ACHN (cell line): ENCODE data around the gene CDH12.
"Not testable (repeated sequence)": the region's sequence is repeated elsewhere in the genome, so short reads cannot be mapped to it uniquely, and the experiment has no call there.

ENCODE experiments used
- DNase-seq: peaks from one replicate; pipeline ENCODE4 v3.0.0-alpha.2; 2015
- in situ Hi-C: cut with HindIII; loops from 2 replicates; pipeline ENCODE4 v1.10.0; 2017; ENCODE audit warnings: low sequenced_read_pairs, low pct_ligation_motif_present, low pct_unique_long_range_greater_than_20kb

Gene CDH12

DNA sequence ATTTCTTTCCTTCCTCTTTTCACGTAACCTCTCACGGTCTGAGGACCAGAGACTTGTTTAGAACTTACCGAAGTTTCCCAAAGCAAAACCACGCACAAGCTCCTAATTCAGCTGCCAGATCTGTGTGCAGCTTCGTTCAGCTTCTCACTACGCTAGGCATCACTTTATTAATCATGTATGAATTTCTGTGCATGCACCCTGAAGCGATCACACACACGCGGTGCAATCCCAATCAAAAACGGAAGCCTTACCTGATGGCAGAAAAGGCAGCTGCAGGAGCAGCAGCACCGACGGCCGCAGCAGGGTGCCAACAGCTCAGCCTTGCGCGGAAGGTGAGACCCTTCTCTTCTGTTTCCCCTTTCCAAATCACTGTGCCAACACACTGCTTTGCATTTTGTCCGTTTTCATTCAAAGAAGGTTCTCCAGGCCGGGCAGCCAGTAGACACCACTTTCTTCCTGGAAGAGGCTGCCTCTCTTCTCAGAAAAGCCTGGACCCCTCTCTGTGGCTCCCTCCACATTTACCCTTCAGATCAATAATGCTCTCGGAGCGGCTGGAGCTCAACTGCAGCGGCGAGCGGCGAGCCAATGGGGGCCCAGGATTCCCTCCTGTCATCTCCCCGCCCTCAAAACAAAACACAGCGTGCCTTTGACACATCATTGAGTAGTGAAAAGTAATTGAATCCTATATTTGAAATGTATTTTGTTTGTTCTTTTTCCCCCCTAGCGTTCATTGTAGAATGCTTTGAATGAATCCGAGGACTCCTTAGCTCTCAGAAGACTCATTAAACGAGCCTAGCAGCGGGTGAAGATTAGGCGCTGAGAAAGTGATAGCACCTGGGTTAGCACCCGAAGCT, at the start of gene CDH12:
TSS of gene CDH12 (minus strand) at position 538 of the 854 bp plus-strand sequence.
- no peak for DNase-seq

DNA sequence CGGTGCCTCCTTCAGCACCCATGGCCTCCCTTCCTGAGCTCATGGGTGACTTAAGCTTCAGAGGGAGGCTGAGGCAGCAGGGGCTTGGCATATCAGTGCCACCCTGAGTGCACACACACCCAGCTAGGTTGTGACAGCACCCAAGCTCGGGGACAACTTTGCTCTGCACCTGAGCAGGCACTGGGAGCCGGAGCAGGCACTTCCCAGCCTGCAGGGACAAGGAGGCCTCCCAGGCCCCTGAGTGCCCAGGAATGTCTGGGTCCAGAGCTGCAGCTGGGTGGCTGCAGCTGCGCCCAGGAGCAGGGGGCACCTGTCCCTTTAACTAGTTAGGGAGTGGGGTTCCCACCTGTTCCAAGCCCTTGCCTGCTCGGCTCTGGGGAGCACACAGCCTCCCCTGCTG, 48.7 kb upstream of the CDH12 start:
- DNase-seq, result no peak
- in situ Hi-C loops, result no loop called here

More for the DNA sequence above, at the start of gene CDH12:
- in situ Hi-C loops, result no loop called here

DNA sequence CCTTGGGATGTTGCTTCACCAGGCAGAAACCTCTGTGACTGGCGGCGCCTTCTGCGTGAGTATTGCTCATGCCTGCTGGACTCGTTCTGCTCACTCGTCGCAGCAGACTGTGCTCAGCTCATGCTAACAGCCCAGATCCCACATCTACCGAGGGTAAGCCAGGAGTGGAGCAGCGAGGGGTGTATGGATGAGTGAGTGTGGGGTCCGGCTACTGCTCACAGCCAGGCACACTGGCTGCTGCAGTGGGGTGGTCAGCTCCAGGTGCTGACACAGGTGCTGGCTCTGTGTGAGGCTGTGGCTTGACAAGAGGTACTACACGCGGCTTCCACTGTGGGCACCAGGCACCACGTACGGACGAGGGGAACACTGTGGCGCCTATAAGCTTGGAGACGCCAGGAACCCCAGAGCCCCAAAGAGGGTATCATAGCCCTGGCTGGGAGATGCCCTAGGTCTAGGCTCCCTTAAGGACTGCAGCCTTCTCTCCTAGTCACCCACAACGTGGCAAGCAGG, 47.7 kb upstream of the CDH12 start:
- DNase-seq, result no peak
- in situ Hi-C loops, result no loop called here

DNA sequence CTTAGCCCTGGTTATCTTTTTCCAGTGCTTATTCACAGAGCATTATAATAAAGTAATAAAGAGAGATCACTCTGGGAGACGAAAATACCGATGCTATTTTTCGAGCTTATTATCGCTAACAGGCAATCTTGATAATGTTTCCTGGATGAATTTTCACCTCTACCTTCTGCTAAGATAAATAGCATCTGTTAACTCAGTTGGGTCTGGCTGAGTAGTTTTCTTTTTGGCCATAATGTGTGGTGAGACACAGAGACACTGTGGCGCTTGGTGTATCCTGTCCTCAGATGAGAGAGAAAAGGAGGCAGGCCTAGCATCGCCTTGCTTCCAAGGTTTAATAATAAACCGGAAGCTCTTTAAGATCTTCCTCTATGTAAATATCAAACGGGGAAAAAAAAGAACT, 46.2 kb upstream of the CDH12 start:
- no peak for DNase-seq
- in situ Hi-C loops, result no loop called here

DNA sequence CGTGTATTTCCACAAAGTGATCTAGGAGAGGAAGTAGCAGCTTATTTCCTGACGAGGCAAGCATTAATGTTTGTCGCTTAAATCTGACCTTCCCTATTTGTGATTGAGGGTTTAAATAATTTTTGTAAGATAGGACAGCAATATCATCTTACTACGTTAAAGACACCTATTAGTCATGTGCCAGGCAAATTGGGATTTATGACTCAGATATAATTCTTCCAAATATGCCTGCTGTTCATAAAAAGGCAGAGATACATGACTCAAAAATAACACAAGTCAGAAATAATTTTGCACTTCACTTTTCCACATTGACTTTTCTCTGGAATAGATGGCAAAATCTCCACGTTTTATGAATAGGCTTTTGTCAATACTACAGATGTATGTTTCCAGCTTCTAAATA, 43.0 kb upstream of the CDH12 start:
- in situ Hi-C loops, result no loop called here
- DNase-seq, result no peak

DNA sequence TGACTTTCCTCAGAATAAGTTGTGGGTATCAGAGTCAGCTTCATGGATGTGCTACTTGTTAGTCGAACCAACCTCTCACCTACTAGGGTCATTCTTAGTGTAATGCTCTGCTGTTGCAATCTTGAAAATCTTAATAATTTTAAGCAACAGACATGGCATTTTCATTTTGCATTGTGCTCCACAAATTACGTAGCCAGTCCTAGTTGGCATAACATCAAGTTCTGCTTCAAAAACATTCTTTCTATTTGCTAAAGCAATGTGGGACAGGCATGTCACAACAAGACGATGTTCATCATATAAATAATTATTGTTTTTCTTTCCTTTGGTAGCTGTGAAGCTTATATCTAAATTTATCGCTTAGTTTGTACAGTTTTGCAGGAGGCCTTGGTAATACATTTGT, 39.3 kb upstream of the CDH12 start:
- in situ Hi-C loops, result no loop called here
- no peak for DNase-seq

DNA sequence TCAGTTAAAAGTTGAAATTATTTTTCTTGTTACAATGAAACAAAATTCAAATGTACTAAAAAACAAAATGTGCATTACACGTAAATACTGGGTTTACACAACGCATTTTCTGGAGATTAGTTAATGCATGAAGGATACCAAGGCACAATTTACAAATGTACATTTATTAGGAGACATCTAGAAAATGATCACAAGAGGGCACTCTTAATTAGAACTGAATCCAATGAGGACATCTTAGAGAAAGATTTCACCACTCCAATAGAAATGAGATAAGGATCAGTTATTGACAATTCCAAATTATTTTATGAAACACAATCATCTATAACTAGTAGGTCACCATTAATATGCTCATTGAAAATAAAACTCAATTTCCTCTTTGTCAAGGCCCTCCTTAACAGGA, 36.6 kb upstream of the CDH12 start:
- DNase-seq, result peak; percentile 6
- in situ Hi-C loops, result no loop called here

DNA sequence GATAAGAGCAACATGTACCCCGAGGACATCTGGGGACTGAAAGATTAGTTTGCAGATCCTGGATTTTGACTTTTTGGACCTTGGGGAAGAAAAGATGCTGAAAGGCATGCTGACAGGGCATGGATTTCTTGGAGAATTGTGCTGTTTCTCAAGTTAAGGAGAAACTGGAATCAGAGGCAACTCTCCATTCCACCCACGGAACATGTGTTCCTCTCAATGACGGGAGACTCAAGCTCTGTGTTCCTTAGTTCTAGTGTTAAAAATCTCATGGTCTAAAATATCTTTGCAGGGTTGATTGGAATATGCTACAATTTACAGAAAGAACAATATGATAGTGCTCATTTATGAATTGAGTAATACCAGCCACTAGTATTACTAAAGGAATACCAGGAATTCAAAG, 34.4 kb upstream of the CDH12 start:
- in situ Hi-C loops, result no loop called here
- DNase-seq, result no peak

DNA sequence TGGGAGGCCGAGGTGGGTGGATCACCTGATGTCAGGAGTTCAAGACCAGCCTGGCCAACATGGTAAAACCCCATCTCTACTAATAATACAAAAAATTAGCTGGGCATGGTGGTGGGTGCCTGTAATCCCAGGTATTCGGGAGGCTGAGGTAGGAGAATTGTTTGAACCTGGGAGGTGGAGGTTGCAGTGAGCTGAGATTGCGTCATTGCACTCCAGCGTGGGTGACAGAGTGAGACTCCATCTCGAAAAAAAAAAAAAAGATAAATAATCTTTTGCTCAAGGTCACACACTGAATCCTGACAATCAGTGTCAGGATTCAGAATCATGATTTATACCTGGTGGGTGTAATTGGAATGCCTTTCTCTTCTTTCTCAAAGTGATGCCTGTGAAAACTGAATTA, 5.8 kb upstream of the CDH12 start:
- not testable (repeated sequence) for DNase-seq

DNA sequence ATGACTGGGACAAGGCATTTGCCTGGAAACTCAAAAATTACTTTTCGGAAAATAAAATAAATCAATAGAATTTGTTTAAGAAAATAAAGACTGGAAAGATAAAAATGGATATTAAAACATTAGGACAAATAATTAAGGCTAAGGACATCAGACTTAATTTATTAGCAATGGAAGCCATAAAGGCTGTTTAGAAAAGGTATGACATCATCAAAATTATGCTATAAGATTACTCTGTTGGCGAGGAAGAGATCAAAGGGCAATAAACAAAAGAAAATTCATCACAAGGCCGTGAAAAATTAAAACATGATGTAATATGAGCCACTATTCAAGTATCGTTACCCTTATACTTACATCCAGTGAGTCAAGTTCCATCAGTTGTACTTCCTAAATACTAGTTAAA, 2.7 kb upstream of the CDH12 start:
- no peak for DNase-seq
- in situ Hi-C loops, result no loop called here

More for the DNA sequence above, 5.8 kb upstream of the CDH12 start:
- in situ Hi-C loops, result not testable (repeated sequence)

DNA sequence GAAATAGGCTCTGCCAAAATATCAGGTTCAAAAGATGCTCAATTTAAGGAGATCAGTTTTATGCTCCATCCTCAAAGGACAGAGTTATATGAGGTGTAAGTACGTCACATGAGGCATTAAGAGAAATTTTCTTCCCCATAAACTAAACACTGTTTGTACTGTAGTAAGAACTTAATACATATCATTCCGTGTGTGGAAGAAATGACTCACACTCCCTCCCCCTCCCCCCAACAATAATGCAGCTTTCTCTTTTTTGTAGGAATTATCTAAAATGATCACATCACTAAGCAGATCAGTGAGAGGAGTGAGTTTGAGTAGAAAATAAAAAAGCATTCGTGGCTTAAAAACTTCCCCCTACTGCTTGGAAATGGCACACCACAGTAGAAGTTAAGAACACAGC, 2.2 kb downstream of the CDH12 start:
- in situ Hi-C loops, result no loop called here
- DNase-seq, result no peak

DNA sequence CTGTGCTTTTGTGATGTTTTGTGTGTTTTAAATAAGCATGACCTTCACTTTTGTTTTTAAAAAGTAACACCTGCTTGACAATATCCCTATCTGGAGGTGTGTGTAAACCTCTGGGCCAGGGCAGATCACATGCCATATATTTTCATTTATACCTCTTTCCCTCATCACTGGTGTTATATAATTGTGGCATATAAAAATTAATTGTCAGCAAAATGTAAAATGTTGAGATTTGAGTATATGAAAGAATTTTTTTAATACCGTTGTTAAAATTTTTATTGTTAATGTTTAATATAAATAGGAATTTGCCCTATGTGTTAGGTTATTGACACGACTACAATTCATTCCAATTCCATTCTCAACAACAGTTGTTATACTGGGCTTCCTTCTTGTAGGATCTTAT, 6.5 kb downstream of the CDH12 start:
- in situ Hi-C loops, result no loop called here
- no peak for DNase-seq

DNA sequence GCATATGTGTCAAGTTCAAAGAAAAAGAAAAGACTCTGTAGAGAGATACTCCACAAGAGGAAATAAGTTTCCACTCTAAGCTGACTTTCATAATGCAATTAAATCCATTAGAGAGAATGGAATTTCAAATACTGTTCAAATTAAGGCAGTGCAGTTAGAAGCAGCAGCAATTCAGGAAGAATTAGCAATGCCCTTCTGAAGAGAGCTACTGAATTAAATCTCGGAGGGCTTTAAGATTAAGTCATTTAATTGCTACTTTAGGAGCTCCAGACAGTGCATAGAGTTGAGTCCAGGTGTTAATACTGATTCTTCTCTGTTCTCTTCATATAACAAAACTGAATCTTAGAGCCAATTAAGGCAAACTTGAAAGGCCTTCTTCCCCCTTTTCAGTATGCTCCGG, 8.5 kb downstream of the CDH12 start:
- no peak for DNase-seq
- in situ Hi-C loops, result no loop called here

DNA sequence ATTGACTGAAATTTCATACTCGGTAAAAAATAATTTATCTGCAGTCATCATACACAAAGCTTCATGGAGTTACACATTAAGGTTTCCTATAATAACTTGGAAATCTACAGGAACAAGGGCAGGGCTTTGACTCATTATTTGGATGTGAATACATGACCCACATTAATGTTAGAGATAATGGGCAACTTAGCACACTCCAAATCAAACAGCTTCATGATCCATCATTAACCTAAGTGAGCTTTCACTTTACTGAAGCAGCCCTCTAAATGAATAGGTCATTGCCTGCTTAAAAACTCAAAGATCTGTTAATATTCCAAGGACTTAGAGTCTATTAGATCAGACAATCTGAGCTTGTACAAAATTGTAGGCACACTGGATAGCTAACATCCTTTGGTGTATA, 9.0 kb downstream of the CDH12 start:
- no peak for DNase-seq
- in situ Hi-C loops, result no loop called here

DNA sequence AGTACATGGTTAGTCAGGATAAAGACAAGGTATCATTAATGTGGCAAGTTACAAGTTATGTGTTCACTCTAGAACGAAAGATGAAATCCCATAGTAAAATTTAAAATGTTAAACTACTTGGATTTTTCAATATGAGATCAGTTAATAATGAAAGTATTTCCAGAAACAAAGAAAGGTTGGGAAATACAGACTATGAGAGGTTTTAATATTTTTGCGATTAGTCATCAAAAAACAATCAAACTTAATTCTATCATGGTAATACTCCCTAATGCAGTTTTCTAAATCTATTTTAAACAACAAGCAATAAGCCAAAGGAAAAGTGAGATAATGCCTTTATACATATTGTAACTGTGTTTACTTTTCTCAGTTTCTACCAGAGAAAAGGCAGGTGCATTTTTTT, 10.6 kb downstream of the CDH12 start:
- no peak for DNase-seq
- in situ Hi-C loops, result no loop called here

DNA sequence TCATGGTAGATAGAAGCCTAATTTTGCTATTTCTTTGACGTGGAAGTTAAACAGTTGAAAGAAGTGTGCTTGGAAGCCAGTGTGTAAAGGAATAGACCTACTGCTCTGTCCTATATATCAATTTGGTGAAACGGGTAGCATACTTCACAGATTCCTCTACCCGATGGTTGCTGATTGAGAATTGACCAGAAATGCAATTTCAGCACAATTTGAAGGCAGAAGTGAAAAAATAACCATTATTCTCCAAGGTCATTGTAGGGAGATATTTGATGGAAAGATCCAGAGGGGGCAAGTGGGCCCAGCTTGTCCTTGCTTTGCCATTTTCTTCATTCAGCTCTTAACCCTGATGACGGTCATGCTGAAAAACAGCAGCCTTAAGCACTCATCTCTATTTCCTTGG, 15.3 kb downstream of the CDH12 start:
- in situ Hi-C loops, result no loop called here

DNA sequence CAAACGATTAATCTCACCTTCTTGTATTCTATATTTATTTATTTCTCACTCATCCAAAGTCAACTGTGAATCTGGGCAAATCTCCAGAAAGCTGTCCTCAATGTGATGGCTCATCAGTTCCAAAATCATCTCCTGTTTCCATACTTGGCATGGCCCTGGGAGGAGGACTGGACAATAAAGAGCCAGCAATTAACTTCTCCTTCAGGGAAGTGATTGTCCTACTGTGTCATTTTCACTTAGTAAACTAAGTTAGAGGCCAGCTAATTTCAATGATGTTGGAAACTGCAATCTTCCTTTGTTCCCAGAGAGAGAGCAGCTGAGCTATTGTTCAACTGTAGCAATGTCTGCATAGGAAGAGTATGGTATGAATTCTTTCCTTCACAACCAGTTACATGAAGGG, 17.5 kb downstream of the CDH12 start:
- in situ Hi-C loops, result no loop called here

More for the DNA sequence above, 15.3 kb downstream of the CDH12 start:
- DNase-seq, result no peak

DNA sequence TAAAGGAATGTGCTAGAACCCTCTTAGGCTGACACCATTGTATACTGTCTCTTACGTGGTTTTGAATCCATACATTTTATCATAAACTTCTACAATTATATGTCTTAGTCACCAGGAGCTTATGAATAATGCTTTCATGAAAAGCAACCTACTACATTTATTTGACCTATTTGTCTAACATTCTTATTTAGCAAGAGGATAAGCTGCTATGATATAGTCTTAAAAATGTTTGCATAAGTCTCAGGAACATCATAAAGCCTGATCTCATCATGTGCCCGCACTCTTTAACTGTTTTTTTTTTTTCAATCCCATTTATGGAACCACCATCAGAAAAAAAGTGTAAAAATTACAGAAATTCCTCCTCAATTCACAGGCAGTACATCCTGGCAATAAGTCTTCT, 59.7 kb downstream of the CDH12 start:
- in situ Hi-C loops, result no loop called here
- DNase-seq, result no peak

More for the DNA sequence above, 17.5 kb downstream of the CDH12 start:
- no peak for DNase-seq

DNA sequence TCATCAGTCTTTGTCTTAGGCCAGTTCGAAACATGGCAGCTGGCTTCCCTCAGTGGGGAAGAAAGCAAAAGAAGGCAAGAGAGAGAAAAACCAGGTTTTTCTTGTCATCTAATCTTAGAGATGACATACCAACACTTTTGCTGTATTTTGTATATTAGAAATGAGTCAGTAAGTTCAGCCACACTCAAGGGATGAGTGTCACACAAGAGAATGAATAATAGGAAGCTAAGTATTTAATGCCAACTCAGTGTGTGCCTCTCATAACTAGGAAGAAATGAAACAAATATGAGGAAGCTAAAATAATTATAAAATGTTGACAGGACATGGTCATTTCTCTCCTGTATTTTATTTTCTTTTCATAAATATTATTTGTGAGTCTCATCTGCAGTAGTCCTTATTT, 65.3 kb downstream of the CDH12 start:
- no peak for DNase-seq
- in situ Hi-C loops, result no loop called here

DNA sequence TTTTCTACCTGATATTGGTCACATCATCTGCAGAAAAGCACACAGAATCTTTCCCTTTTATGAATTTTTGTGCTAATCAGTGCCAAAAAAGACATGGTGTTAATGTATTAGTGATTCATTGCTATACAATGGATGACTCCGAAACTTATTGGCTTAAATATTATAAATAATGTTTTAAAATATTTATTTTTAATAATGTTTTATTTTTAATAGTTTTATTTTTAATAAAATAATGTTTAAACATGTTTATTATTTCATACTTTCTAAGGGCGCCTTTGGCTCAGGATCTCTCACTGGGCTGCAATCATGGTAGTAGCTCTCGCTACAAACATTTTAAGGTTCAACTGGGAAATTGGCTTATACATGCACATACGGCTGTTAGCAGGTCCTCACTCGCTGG, 65.7 kb downstream of the CDH12 start:
- DNase-seq, result no peak
- in situ Hi-C loops, result no loop called here
